Measurements from ENCODE around the gene KIAA1217. TPM values are rescaled to one million over a fixed set of nuclear protein-coding genes. Genes with fewer than 3 reads are reported as not detected.

Gene KIAA1217
- total and polyA plus RNA-seq, 2 experiments from 2014 or later: 13.3 to 23.1 TPM

GRCh38 chr10:24384954-24385353 lies 176.0 kb downstream of the KIAA1217 start:
- DNase-seq (ENCODE audit: low read depth in 1 of 2, low spot score in 1 of 2): peak; percentile 41 to 79
- H3K36me3 ChIP-seq: peaks cover 3% of the 10 kb centered on the region

GRCh38 chr10:24385776-24386175 lies 176.8 kb downstream of the KIAA1217 start:
- no peaks in the 10 kb centered on the region for H3K9me3 ChIP-seq (ENCODE audit: low read depth)
- H3K4me1 ChIP-seq (ENCODE audit: low read depth): peaks cover 6% of the 10 kb centered on the region
- peak in 1 of 2 donors; percentile 92 for DNase-seq (ENCODE audit: low read depth in 1 of 2, low spot score in 1 of 2)
- H3K27ac ChIP-seq: no peak overlapping the region
- no peak overlapping the region for H3K4me3 ChIP-seq
- H3K36me3 ChIP-seq: peaks cover 2% of the 10 kb centered on the region
- no peak for TF ChIP-seq CTCF (IDR thresholded peaks at IDR 0.05; ENCODE audit: low read depth, low read length)
- no peaks in the 10 kb centered on the region for H3K27me3 ChIP-seq

More at GRCh38 chr10:24384954-24385353, 176.0 kb downstream of the KIAA1217 start:
- peak overlapping the region; percentile 65 for H3K27ac ChIP-seq
- H3K9me3 ChIP-seq (ENCODE audit: low read depth): no peaks in the 10 kb centered on the region
- H3K27me3 ChIP-seq: no peaks in the 10 kb centered on the region
- no peak overlapping the region for H3K4me3 ChIP-seq
- H3K4me1 ChIP-seq (ENCODE audit: low read depth): peaks cover 6% of the 10 kb centered on the region
- TF ChIP-seq CTCF (IDR thresholded peaks at IDR 0.05; ENCODE audit: low read depth, low read length): no peak

- Histone ChIP-seq H3K9me3 (ENCODE audit: low read depth) (no peaks in the 10 kb centered on the region), H3K36me3 (no peaks in the 10 kb centered on the region), H3K27ac (no peak overlapping the region), H3K4me3 (no peak overlapping the region), H3K27me3 (no peaks in the 10 kb centered on the region), H3K4me1 (ENCODE audit: low read depth) (peaks cover 12% of the 10 kb centered on the region)
- TF ChIP-seq CTCF (IDR thresholded peaks at IDR 0.05; ENCODE audit: low read depth, low read length): no peak
- DNase-seq (ENCODE audit: low read depth in 1 of 2, low spot score in 1 of 2): no peak
These were observed 181.3 kb downstream of the KIAA1217 start for GRCh38 chr10:24390146-24390700.

- TF ChIP-seq CTCF (IDR thresholded peaks at IDR 0.05; ENCODE audit: low read depth, low read length): no peak
- Histone ChIP-seq H3K4me3 (no peak overlapping the region), H3K36me3 (no peaks in the 10 kb centered on the region), H3K27me3 (no peaks in the 10 kb centered on the region), H3K9me3 (ENCODE audit: low read depth) (no peaks in the 10 kb centered on the region), H3K4me1 (ENCODE audit: low read depth) (peaks cover 8% of the 10 kb centered on the region), H3K27ac (no peak overlapping the region)
- DNase-seq (ENCODE audit: low read depth in 1 of 2, low spot score in 1 of 2): no peak
These were observed 181.8 kb downstream of the KIAA1217 start for GRCh38 chr10:24390746-24391145.

- H3K27ac ChIP-seq: no peak overlapping the region
- TF ChIP-seq CTCF (IDR thresholded peaks at IDR 0.05; ENCODE audit: low read depth, low read length): no peak
- no peaks in the 10 kb centered on the region for H3K27me3 ChIP-seq
- peak in 1 of 2 donors; percentile 48 for DNase-seq (ENCODE audit: low read depth in 1 of 2, low spot score in 1 of 2)
- no peaks in the 10 kb centered on the region for H3K36me3 ChIP-seq
- peaks cover 8% of the 10 kb centered on the region for H3K4me1 ChIP-seq (ENCODE audit: low read depth)
- no peaks in the 10 kb centered on the region for H3K9me3 ChIP-seq (ENCODE audit: low read depth)
- no peak overlapping the region for H3K4me3 ChIP-seq
These were observed 184.3 kb downstream of the KIAA1217 start for GRCh38 chr10:24393201-24393600.

Data from cardiac muscle cell (in vitro differentiated cells and primary cell).